Astrocyte of the spinal cord (primary cell): ENCODE data around the gene KERA.

Experiments
- DNase-seq: peaks from one replicate; pipeline ENCODE4 v3.0.0; 2011; ENCODE audit warnings: low read depth, low spot score
- H3K4me3 ChIP-seq: 2 replicates; pipeline ENCODE4 v1.5.1; 2011; ENCODE audit warnings: low read depth, mild to moderate bottlenecking, low read length, moderate library complexity
- CTCF ChIP-seq: IDR thresholded peaks from 2 replicates; pipeline ENCODE4 v1.5.1; 2012; ENCODE audit warnings: low read depth, mild to moderate bottlenecking, low read length, inconsistent platforms
- in situ Hi-C: cut with HindIII; loops from 2 replicates; pipeline ENCODE4 v1.10.0; 2017; ENCODE audit warnings: low sequenced_read_pairs

KERA gene

GRCh38 chr12:91077228-91077954 lies 19.6 kb upstream of the KERA start:
- H3K4me3 ChIP-seq: no peak overlapping the region
- in situ Hi-C loops: no loop called here
- TF ChIP-seq CTCF: no peak
- DNase-seq: no peak

GRCh38 chr12:91074851-91075250 lies 17.0 kb upstream of the KERA start:
- no peak for DNase-seq
- no peak for TF ChIP-seq CTCF
- no peak overlapping the region for H3K4me3 ChIP-seq
- in situ Hi-C loops: no loop called here

- DNase-seq: peak; percentile 24
Observed at GRCh38 chr12:91074154-91074709, 16.4 kb upstream of the KERA start.

GRCh38 chr12:91073426-91073825 lies 15.6 kb upstream of the KERA start:
- in situ Hi-C loops: no loop called here

More at GRCh38 chr12:91074154-91074709, 16.4 kb upstream of the KERA start:
- no peak overlapping the region for H3K4me3 ChIP-seq
- in situ Hi-C loops: no loop called here
- no peak for TF ChIP-seq CTCF

GRCh38 chr12:91072931-91073330 lies 15.1 kb upstream of the KERA start:
- no peak overlapping the region for H3K4me3 ChIP-seq
- no peak for TF ChIP-seq CTCF
- no peak for DNase-seq
- in situ Hi-C loops: no loop called here

More at GRCh38 chr12:91073426-91073825, 15.6 kb upstream of the KERA start:
- H3K4me3 ChIP-seq: no peak overlapping the region
- TF ChIP-seq CTCF: no peak
- DNase-seq: no peak

- DNase-seq: no peak
- in situ Hi-C loops: no loop called here
- no peak for TF ChIP-seq CTCF
- no peak overlapping the region for H3K4me3 ChIP-seq
Observed at GRCh38 chr12:91070936-91071335, 13.1 kb upstream of the KERA start.
